Spleen (tissue), 7 donors: Measurements from ENCODE around the gene ATP11C.

Experiments
- POLR2A ChIP-seq, 3 donors: fragments of 450-650 bp; IDR thresholded peaks; one replicate each; pipeline ENCODE4 v1.5.1; 2017; ENCODE audit warnings: antibody characterized with exemption in 3 of 3, mild to moderate bottlenecking in 1 of 3
- POLR2AphosphoS5 ChIP-seq, 3 donors: sonication (generic); formaldehyde crosslinking; IDR thresholded peaks; one replicate each; pipeline ENCODE4 v1.5.1; 2017; ENCODE audit warnings: antibody characterized with exemption in 3 of 3
- TF ChIP-seq, protein P1 (sequence below), 11 experiments: fragments of 200-600 bp in 7 of 11; fragments of 450-650 bp in 4 of 11; sonication (generic) in 4 of 11; IDR thresholded peaks in 8 of 11; conservative IDR thresholded peaks in 3 of 11; 1 replicate in 7 of 11; 2 replicates in 4 of 11; pipeline versions ENCODE4 v1.4.0 to v1.8.0; 2016 to 2021; ENCODE audit warnings: antibody characterized with exemption in 11 of 11, inconsistent platforms in 4 of 11, mild to moderate bottlenecking in 1 of 11
- donor health status: DM: no; HTN: no; CAD: no; lungs with moderate emphysema.
- donor health status: DM: no; HTN: no; CAD: no.
- donor health status: DM: no; HTN: no; CAD: no.

DNA sequence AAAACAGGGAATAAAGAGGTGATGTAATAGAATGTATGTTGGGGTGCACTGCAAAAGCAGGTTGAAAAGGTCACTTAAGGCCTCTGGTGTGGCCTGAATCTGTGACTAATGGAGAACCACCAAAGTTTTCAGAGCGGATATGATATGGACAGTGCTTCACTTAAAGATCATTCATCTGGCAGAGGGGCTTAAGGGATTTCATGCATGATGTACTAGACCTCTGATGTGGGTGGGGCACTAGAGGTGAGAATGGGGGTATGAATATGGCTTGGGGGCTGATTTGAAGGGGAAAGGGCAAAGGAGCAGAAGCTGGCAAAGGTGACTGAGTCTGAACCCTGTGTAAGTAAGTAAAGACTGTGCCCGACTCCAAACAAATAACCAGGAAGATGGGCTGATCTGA lies 162.5 kb downstream of the ATP11C start:
- TF ChIP-seq, protein P1, sequence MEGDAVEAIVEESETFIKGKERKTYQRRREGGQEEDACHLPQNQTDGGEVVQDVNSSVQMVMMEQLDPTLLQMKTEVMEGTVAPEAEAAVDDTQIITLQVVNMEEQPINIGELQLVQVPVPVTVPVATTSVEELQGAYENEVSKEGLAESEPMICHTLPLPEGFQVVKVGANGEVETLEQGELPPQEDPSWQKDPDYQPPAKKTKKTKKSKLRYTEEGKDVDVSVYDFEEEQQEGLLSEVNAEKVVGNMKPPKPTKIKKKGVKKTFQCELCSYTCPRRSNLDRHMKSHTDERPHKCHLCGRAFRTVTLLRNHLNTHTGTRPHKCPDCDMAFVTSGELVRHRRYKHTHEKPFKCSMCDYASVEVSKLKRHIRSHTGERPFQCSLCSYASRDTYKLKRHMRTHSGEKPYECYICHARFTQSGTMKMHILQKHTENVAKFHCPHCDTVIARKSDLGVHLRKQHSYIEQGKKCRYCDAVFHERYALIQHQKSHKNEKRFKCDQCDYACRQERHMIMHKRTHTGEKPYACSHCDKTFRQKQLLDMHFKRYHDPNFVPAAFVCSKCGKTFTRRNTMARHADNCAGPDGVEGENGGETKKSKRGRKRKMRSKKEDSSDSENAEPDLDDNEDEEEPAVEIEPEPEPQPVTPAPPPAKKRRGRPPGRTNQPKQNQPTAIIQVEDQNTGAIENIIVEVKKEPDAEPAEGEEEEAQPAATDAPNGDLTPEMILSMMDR (IDR thresholded peaks at IDR 0.05 in 8 of 11, conservative IDR thresholded peaks at IDR 0.05 in 3 of 11) = no peak
- no peak for TF ChIP-seq POLR2A (IDR thresholded peaks at IDR 0.05)
- TF ChIP-seq POLR2AphosphoS5 (IDR thresholded peaks at IDR 0.05) = no peak
